ENCODE data around the gene HHATL. TPM values are rescaled to one million over a fixed set of nuclear protein-coding genes. Genes with fewer than 3 reads are reported as not detected.
A peak's percentile ranks its signal among the peaks of the same experiment; 100 is the strongest.

The HHATL gene
- total and polyA plus RNA-seq, 2 donors (not counting 1 experiment from before 2014, with no cell fraction given): not detected

GRCh38 chr3:42734263-42734860 is 31.8 kb upstream of the HHATL start:
- Histone ChIP-seq H3K4me2 (ENCODE audit: extremely low read depth, insufficient read depth, low read length) (no peak overlapping the region), H3K9ac (ENCODE audit: insufficient read depth, low read length) (no peak overlapping the region), H2AFZ (ENCODE audit: low read length) (no peak overlapping the region), H3K36me3 (ENCODE audit: control insufficient read depth, insufficient read depth, low read length) (no peaks in the 10 kb centered on the region), H3K9me3 (ENCODE audit: control insufficient read depth, insufficient read depth, low read depth, low read length) (no peaks in the 10 kb centered on the region), H3K27ac (ENCODE audit: insufficient read depth, low read length) (no peak overlapping the region), H3K4me1 (ENCODE audit: control insufficient read depth, extremely low read depth, insufficient read depth, low read length) (no peaks in the 10 kb centered on the region), H3K27me3 (ENCODE audit: control insufficient read depth, insufficient read depth, low read length) (peaks cover 7% of the 10 kb centered on the region), H4K20me1 (ENCODE audit: control insufficient read depth, extremely low read depth, insufficient read depth, low read length) (no peaks in the 10 kb centered on the region), H3K4me3 (replicated peaks in 1 of 4; ENCODE audit: control extremely low read depth in 1 of 4, insufficient read depth in 1 of 4, low read depth in 3 of 4, low read length in 4 of 4) (no peak overlapping the region), H3K79me2 (ENCODE audit: control insufficient read depth, insufficient read depth, low read length) (no peaks in the 10 kb centered on the region)
- TF ChIP-seq EZH2 (IDR thresholded peaks at IDR 0.05; ENCODE audit: low read length, missing control alignments) (no peak), CTCF (conservative IDR thresholded peaks at IDR 0.05 in 1 of 2, IDR thresholded peaks at IDR 0.05 in 1 of 2; ENCODE audit: low read depth in 1 of 2, low read length in 2 of 2) (no peak)
- no peak for DNase-seq (ENCODE audit: low read depth in 2 of 2)

- H3K36me3 ChIP-seq (ENCODE audit: control insufficient read depth, insufficient read depth, low read length): no peaks in the 10 kb centered on the region
- H3K27me3 ChIP-seq (ENCODE audit: control insufficient read depth, insufficient read depth, low read length): peaks cover 7% of the 10 kb centered on the region
- H3K79me2 ChIP-seq (ENCODE audit: control insufficient read depth, insufficient read depth, low read length): no peaks in the 10 kb centered on the region
- TF ChIP-seq EZH2 (IDR thresholded peaks at IDR 0.05; ENCODE audit: low read length, missing control alignments) (no peak), CTCF (conservative IDR thresholded peaks at IDR 0.05 in 1 of 2, IDR thresholded peaks at IDR 0.05 in 1 of 2; ENCODE audit: low read depth in 1 of 2, low read length in 2 of 2) (no peak)
- H3K9me3 ChIP-seq (ENCODE audit: control insufficient read depth, insufficient read depth, low read depth, low read length): no peaks in the 10 kb centered on the region
- no peak overlapping the region for H3K9ac ChIP-seq (ENCODE audit: insufficient read depth, low read length)
- no peaks in the 10 kb centered on the region for H3K4me1 ChIP-seq (ENCODE audit: control insufficient read depth, extremely low read depth, insufficient read depth, low read length)
- H3K4me2 ChIP-seq (ENCODE audit: extremely low read depth, insufficient read depth, low read length): no peak overlapping the region
- no peak overlapping the region for H3K4me3 ChIP-seq (replicated peaks in 1 of 4; ENCODE audit: control extremely low read depth in 1 of 4, insufficient read depth in 1 of 4, low read depth in 3 of 4, low read length in 4 of 4)
- no peak overlapping the region for H3K27ac ChIP-seq (ENCODE audit: insufficient read depth, low read length)
- H4K20me1 ChIP-seq (ENCODE audit: control insufficient read depth, extremely low read depth, insufficient read depth, low read length): no peaks in the 10 kb centered on the region
- no peak for DNase-seq (ENCODE audit: low read depth in 2 of 2)
- H2AFZ ChIP-seq (ENCODE audit: low read length): no peak overlapping the region
These were observed 31.1 kb upstream of the HHATL start for GRCh38 chr3:42733501-42734262.

GRCh38 chr3:42732829-42733459 is 30.3 kb upstream of the HHATL start:
- Histone ChIP-seq H3K27ac (ENCODE audit: insufficient read depth, low read length) (no peak overlapping the region), H3K4me2 (ENCODE audit: extremely low read depth, insufficient read depth, low read length) (no peak overlapping the region), H4K20me1 (ENCODE audit: control insufficient read depth, extremely low read depth, insufficient read depth, low read length) (no peaks in the 10 kb centered on the region), H2AFZ (ENCODE audit: low read length) (no peak overlapping the region), H3K4me1 (ENCODE audit: control insufficient read depth, extremely low read depth, insufficient read depth, low read length) (no peaks in the 10 kb centered on the region), H3K9me3 (ENCODE audit: control insufficient read depth, insufficient read depth, low read depth, low read length) (no peaks in the 10 kb centered on the region), H3K27me3 (ENCODE audit: control insufficient read depth, insufficient read depth, low read length) (peaks cover 8% of the 10 kb centered on the region), H3K9ac (ENCODE audit: insufficient read depth, low read length) (no peak overlapping the region), H3K79me2 (ENCODE audit: control insufficient read depth, insufficient read depth, low read length) (no peaks in the 10 kb centered on the region), H3K4me3 (replicated peaks in 1 of 4; ENCODE audit: control extremely low read depth in 1 of 4, insufficient read depth in 1 of 4, low read depth in 3 of 4, low read length in 4 of 4) (no peak overlapping the region), H3K36me3 (ENCODE audit: control insufficient read depth, insufficient read depth, low read length) (no peaks in the 10 kb centered on the region)
- TF ChIP-seq CTCF (conservative IDR thresholded peaks at IDR 0.05 in 1 of 2, IDR thresholded peaks at IDR 0.05 in 1 of 2; ENCODE audit: low read depth in 1 of 2, low read length in 2 of 2) (peak in 1 of 2 donors; percentile 10), EZH2 (IDR thresholded peaks at IDR 0.05; ENCODE audit: low read length, missing control alignments) (no peak)
- no peak for DNase-seq (ENCODE audit: low read depth in 2 of 2)

All from fibroblast of lung (primary cell).